ENCODE measurements around the gene EPS8.

DNA sequence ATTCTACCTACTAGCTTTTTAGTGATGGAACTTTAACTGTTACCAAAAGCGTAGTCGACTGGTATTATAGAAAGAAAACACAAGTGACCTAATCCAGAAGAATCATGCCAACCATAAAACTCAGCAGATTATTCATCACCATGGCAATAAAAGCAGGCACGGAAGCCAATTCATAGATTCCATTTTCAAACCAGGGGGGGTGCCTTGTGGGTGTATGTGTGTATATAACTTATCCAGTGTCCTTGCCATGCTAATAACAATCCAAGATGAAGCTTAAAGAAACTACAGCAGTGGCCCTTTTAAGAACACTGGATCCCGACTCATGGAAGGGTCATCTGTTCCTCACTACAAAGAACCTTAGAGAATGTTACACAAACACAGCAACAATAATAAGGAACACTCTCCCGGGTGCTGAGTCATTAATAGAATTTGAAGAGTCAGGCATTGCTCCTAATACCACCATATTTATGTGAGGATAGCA lies 61.0 kb downstream of the EPS8 start:
- TF ChIP-seq CTCF (IDR thresholded peaks at IDR 0.05; ENCODE audit: low read length), result no peak
- TF ChIP-seq EZH2 (IDR thresholded peaks at IDR 0.05; ENCODE audit: borderline replicate concordance, low read length), result no peak

All from OCI-LY1 (cell line).